Activated CD4-positive, alpha-beta T cell treated with anti-CD3 and anti-CD28 coated beads for 4 hours (primary cell): ENCODE results near the gene ASB18.
"Not testable (repeated sequence)": the region's sequence is repeated elsewhere in the genome, so short reads cannot be mapped to it uniquely, and the experiment has no call there.

ENCODE experiments used
- DNase-seq, 2 donors: peaks; one replicate each; pipeline ENCODE4 v3.0.0-alpha.2; 2020

The ASB18 gene

GRCh38 chr2:236264256-236264655, at the start of gene ASB18:
ASB18 (minus strand) TSS chr2:236264406; CDS start chr2:236264345, 61 bp downstream.
- DNase-seq: no peak

DNA sequence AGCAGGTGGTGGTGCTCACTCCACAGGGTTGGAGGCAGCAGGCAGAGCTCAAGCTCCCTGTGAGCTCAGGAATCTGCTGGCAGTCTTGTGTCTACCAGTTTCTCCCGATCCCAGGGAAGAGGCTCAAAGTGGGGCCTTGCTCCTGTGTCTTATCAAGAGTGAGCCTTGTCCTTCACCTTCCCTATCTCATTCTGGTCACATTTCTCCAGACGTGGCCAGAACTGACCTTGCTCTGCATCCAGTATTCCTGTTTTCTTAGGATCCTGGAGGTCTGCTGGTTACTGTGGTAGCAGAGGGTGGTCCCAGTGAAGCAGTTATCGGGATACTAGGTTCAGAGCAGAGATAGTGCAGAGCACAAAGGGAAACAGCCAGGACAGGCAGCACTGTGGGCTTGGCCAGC, 47.1 kb upstream of the ASB18 start:
- no peak for DNase-seq

DNA sequence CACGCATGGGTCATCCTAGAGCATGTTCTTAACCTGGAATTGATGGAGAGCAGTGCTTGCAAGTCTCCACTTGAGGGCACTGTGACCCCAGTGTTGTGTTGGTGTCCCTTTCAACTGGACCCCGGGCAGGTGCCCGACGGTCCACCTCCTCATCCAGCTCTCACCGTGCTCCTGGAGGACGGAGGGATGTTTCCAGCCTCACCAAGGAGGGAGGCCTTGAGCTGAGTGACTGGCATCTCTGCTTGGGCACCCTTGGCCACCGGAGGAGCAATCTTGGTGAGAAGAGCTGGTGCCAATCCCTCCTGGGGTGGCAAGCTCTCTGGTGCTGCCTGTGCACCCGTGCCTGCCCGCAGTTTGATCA, 45.4 kb upstream of the ASB18 start:
- DNase-seq: no peak

- no peak for DNase-seq
Measured at GRCh38 chr2:236308855-236309668, 44.9 kb upstream of the ASB18 start.

DNA sequence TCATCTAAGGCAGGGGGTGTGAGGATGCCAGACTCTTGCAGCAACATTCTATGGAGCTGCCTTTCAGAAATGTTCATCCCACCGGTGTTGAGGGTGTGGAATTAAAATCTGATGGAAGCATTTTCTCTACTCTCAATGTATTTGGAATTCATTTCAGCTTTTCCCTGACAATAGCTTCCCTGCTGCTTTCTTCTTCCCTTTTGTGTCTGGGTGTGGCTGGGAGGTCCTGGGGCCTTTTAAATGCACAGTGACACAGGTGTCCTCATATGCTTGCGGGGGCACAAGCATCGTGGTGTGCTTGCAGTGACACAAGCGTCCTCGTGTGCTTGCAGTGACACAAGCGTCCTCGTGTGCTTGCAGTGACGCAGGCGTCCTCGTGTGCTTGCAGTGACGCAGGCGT, 43.4 kb upstream of the ASB18 start:
- no peak for DNase-seq

DNA sequence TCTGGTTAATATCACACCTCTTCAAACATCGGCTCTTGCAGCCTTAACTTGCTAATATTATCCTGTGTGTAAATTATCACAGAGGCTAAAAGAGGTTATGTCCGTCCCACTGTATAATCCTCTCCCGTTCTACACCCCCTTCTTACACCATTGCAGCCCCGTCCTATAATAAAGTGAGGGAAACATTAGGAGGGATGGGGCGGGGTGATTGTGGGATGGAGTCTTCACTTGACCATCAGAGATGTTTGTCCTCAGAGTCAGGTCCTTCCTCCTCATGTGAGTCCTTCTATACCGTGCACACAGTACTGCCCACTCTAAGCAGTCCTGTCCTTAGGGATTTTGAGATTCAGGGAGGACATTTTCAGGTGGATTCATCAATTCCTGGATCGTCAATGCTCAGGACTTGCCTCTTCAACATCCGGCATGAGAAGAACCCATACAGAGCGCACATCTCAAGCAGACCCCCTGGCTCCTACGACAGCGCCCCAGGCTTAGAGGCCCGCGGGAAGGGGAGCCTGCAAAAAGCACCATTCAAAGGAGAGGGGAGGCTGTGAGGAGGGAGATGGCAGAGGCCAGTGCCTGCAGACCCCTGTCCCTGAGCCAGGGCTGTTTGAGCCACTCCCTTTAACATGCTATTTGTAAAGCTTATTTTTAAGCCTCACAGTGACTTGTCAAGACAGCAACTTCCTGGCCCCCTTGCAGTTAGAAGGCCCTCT, 42.8 kb upstream of the ASB18 start:
- DNase-seq: no peak

DNA sequence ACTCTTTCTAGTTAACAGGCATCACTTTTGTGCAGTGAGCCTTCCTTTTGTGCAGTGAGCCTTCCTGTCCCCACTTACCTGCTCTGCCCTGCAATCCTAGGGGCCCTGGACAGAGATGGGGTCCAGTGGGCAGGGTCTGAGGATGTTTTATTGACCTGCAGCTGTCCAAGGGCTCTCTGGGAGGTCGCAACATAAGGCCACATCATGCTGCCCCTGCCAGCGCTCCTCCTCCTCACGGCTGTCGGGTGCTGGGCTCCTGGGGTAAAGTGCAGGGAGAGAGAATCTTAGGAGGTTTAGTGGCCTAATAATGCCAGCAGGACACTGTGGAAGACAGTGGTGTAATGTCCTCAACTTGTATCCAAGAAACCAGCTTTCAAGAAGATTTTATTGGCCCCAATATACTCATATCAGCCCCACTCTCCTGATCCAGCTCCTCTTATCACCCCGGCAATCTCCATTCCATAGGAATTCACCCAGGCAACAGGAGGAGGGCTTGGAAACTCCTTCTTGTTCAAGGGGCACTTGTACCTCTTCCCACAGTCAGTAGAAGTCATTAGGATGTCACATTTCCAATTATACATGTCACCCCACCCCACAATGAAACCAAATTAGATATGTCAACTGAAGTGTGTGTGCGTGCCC, 41.9 kb upstream of the ASB18 start:
- no peak for DNase-seq

- no peak for DNase-seq
Measured at GRCh38 chr2:236305531-236305930, 41.3 kb upstream of the ASB18 start.

DNA sequence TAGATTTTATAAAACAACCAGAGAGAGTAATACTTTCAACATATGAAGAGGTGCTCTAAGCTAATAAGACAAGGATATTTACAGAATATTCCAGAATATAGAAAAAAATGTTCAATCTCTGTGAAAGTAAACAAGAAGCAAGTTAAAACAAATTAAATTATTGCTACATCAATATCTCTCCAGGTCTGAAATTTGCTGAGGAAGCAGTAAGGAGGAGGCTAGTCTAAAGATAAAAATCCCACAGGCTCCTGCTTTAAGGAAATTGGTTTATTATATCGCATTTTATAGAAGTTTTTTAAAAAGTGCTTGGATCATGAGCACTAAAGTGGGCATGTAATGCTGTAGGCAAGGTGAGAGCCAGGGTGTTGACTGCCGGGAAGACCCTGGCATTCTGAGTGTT, 39.7 kb upstream of the ASB18 start:
- DNase-seq: no peak

DNA sequence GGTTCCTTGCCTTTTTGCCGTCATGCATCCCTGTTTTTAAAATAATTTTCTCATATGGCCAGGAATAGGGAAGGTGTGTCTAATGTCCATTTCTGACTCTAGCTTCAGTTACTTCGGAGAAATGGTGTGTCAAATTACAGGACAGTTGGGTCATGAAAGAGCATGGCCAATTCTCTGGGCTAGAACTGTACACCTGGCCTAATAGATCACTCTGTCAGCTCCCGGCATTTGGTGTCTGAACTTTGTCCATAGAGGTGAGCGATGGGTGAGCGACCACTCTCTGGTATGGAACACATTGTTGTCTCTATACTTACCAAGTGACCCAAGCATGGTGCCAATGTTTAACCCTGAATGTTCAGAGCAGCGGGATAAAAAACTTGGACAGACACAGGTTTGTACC, 38.3 kb upstream of the ASB18 start:
- no peak for DNase-seq

DNA sequence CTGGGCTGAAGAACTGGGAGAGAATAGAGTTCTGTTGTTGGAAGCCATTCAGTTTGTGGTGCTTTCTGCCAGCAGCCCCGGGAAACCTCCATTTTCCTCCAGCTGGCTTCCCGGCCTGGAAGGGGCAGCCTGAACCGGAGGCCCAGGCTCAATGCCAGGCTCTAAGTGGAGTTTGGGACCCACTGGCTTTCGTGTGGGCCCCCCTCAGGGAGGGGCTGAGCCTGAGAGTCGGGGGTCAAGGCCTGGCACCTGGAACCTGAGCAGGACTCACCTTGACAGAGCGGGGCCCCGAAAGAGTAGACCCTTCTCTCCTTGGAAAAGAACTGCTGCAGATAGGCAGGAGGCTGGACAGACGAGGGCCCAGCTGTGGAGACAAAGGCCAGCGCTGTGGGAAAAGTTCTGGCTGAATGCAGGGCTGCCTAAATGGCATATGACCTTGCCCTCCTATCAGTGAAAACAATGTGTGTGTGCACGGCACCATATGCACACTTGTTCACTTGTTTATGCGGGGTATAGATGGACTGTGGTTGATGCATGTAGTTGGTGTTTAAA, 34.8 kb upstream of the ASB18 start:
- no peak for DNase-seq

- DNase-seq: no peak
Measured at GRCh38 chr2:236295481-236295880, 31.3 kb upstream of the ASB18 start.

GRCh38 chr2:236294647-236295046, 30.4 kb upstream of the ASB18 start:
- no peak for DNase-seq

GRCh38 chr2:236293241-236293810, 29.1 kb upstream of the ASB18 start:
- DNase-seq: no peak

DNA sequence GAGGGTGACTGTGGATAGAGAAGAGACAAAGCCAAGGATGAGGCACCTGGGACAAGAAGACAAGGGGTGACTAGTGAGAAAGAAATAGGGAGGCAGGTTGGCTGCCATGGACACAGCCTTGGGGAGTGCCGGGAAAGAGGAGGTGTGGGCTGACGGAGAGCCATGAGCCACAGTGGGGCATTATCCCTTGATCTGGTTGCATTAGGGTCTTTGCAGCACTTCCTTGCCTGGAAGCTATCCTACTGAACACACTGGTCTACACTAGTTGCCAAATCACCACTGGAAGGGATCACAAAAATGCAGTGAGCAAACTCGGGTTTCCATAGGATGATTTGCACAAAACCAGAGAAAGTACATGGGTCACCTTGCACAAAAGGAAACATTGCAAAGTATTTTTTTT, 27.7 kb upstream of the ASB18 start:
- no peak for DNase-seq

GRCh38 chr2:236291476-236291875, 27.3 kb upstream of the ASB18 start:
- no peak for DNase-seq

DNA sequence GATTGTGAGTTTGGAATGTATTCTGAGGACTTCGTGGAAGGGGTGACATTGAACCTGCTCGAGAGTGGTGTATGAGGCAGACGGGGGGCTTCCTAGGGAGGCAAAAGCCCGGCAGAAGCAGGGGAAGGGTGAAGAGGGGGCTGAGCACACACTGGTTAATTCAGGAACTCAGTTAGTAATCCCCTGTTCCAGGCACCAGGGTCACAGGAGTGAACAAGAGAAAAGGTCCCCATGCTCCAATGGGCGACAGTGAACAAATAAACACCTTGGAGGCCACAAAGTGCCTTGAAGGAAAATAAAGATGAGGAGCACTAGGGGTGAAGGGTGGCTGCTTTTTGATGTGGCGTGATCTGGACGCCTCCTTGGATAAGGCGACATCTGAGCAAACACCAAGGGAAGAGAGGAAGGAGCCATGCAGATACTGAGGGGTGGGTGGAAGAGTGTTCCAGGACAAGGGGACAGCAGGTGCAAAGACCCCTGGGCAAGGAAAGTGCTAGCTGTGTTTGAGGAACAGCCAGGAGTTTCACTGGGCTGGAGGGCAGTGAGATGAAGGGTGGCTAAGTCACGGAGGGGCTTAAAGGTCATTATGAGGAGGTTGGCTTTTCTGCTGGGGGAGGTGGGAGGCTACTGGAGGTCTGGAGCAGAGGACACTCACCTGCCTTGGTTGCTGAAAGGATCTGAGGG, 26.7 kb upstream of the ASB18 start:
- no peak for DNase-seq

GRCh38 chr2:236289766-236290462, 25.7 kb upstream of the ASB18 start:
- no peak for DNase-seq

- DNase-seq: not testable (repeated sequence)
Measured at GRCh38 chr2:236288373-236288772, 24.2 kb upstream of the ASB18 start.

- DNase-seq: no peak
Measured at GRCh38 chr2:236287656-236288055, 23.4 kb upstream of the ASB18 start.

DNA sequence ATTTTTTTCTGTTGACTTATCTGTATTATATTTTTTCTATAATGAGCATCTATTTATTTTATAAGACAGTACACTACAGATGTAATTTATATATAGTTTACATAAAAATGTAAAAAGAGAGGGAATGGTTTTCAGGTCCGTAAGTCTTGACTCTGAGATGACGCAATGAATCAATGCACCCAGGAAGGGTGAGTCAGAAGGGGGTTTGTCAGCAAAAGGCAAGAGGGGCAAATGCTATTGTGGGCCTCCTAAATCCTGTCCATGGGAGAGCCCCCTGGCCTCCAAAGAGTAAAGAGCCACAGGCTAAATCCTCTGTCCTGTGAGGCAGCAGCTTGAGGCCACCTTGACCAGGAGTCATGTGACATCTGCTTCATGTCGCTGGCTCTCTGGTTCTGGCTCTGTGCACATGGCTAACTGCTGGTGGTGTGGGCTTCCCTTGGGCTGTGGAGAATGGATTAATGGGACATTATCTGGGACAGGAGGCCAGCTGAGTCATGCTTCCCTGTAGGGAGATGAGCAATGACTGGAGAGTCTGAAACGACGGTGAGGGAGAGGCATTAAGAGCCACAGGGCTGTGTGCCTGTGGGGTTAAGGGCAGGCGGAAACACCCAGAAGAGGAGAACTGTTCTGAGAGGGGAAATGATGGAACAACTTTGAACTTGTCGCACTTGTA, 22.8 kb upstream of the ASB18 start:
- DNase-seq: no peak

DNA sequence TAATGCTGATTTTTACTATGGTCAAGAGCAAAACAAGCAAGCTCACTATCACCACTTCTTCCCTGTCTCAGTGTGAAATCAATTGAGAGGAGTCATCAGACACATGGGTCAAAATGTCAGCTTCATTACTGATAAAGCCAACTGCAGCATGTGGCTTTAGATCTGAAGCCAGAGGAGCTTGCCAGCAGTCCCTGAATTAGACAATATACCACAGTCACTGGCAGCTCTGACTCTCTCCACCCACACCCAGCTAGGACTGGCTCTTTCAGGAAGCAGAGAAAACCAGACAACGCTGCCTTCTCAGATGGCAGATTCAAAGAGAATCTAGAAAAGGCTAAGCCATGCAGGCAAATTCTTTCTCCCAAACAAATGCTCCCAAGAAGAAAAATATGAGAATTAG, 20.0 kb upstream of the ASB18 start:
- DNase-seq: no peak
